Measurements from ENCODE around the gene SLC35F4.

- no peak for TF ChIP-seq CTCF (IDR thresholded peaks at IDR 0.05; ENCODE audit: insufficient read depth, low read length)
- TF ChIP-seq POLR2AphosphoS5 (IDR thresholded peaks at IDR 0.05; ENCODE audit: low read depth): no peak
- TF ChIP-seq SPI1 (IDR thresholded peaks at IDR 0.05; ENCODE audit: borderline replicate concordance, low read depth): no peak
- no peak for TF ChIP-seq REST (IDR thresholded peaks at IDR 0.05; ENCODE audit: insufficient replicate concordance, low read depth)
These were observed 33.9 kb downstream of the SLC35F4 start for GRCh38 chr14:57831981-57832380.
